WTC11 (cell line): ENCODE results near the gene TMEM63B. TPM values are rescaled to one million over a fixed set of nuclear protein-coding genes. Genes with fewer than 3 reads are reported as not detected.

ENCODE experiments used
- ATAC-seq: fragments of 200-7000 bp; cut with Tn5 transposase; 2 replicates; pipeline ENCODE4 v1.10.0; 2021; ENCODE audit warnings: mild to moderate bottlenecking, moderate library complexity
- CTCF ChIA-PET: fragments of 300-600 bp; sonication (Branson Sonifier 250); formaldehyde crosslinking; loops from one replicate; lab custom pipeline; 2021; ENCODE audit warnings: antibody characterized with exemption; lab: Charles Lee
- POLR2A ChIA-PET: fragments of 350-600 bp; sonication (Branson Sonifier 250); formaldehyde crosslinking; loops from one replicate; lab custom pipeline; 2021; ENCODE audit warnings: antibody characterized with exemption; lab: Charles Lee
- DNase-seq: peaks from one replicate; pipeline ENCODE4 v3.0.0; 2021; ENCODE audit warnings: low spot score
- H3K27ac Mint-ChIP-seq: 2 replicates; pipeline ENCODE4 v1.8.0; 2021; ENCODE audit warnings: mixed read lengths
- H3K27me3 Mint-ChIP-seq: 2 replicates; pipeline ENCODE4 v1.8.0; 2021; ENCODE audit warnings: low read depth, mild to moderate bottlenecking, moderate library complexity, mixed read lengths
- H3K36me3 Mint-ChIP-seq: 2 replicates; pipeline ENCODE4 v1.8.0; 2021; ENCODE audit warnings: mixed read lengths
- H3K4me1 Mint-ChIP-seq: 2 replicates; pipeline ENCODE4 v1.8.0; 2022; ENCODE audit warnings: mixed read lengths
- H3K4me3 Mint-ChIP-seq: 2 replicates; pipeline ENCODE4 v1.8.0; 2021; ENCODE audit warnings: mild to moderate bottlenecking, moderate library complexity, mixed read lengths
- H3K9me3 Mint-ChIP-seq: 2 replicates; pipeline ENCODE4 v1.8.0; 2021; ENCODE audit warnings: mixed read lengths
- ATF3 ChIP-seq: sonication (generic); formaldehyde crosslinking; conservative IDR thresholded peaks from 2 replicates; pipeline ENCODE4 v1.8.1; 2022; ENCODE audit warnings: mild to moderate bottlenecking, missing genetic modification reagents
- CREM ChIP-seq: sonication (generic); formaldehyde crosslinking; IDR thresholded peaks from 2 replicates; pipeline ENCODE4 v1.8.1; 2022; ENCODE audit warnings: mild to moderate bottlenecking, missing genetic modification reagents, moderate library complexity
- CTCF ChIP-seq: fragments of 200-600 bp; IDR thresholded peaks from 2 replicates; pipeline ENCODE4 v1.8.0; 2022; ENCODE audit warnings: antibody characterized with exemption
- E2F1 ChIP-seq: sonication (generic); formaldehyde crosslinking; IDR thresholded peaks from 2 replicates; pipeline ENCODE4 v1.8.0; 2022; ENCODE audit warnings: mild to moderate bottlenecking, missing genetic modification reagents
- EMX1 ChIP-seq: fragments of 250-450 bp; sonication (Bioruptor Pico); IDR thresholded peaks from 2 replicates; pipeline ENCODE4 v1.8.0; 2021; ENCODE audit warnings: mild to moderate bottlenecking
- GABPB1 ChIP-seq: sonication (generic); formaldehyde crosslinking; IDR thresholded peaks from 2 replicates; pipeline ENCODE4 v1.8.1; 2023; ENCODE audit warnings: mild to moderate bottlenecking, missing genetic modification reagents
- HMGXB4 ChIP-seq: sonication (generic); formaldehyde crosslinking; IDR thresholded peaks from 2 replicates; pipeline ENCODE4 v1.8.1; 2023; ENCODE audit warnings: mild to moderate bottlenecking, moderate library complexity, missing genetic modification reagents
- JAZF1 ChIP-seq: fragments of 250-450 bp; sonication (Bioruptor Pico); IDR thresholded peaks from 2 replicates; pipeline ENCODE4 v1.9.0; 2021; ENCODE audit warnings: moderate library complexity, mild to moderate bottlenecking, inconsistent platforms
- MYBL2 ChIP-seq: sonication (generic); formaldehyde crosslinking; IDR thresholded peaks from 2 replicates; pipeline ENCODE4 v1.8.1; 2023; ENCODE audit warnings: mild to moderate bottlenecking, moderate library complexity, missing genetic modification reagents
- NFE2L1 ChIP-seq: sonication (generic); formaldehyde crosslinking; IDR thresholded peaks from 2 replicates; pipeline ENCODE4 v1.8.1; 2023; ENCODE audit warnings: missing genetic modification reagents
- PRDM15 ChIP-seq: sonication (generic); formaldehyde crosslinking; IDR thresholded peaks from 2 replicates; pipeline ENCODE4 v1.8.0; 2022; ENCODE audit warnings: missing genetic modification reagents
- ZNF138 ChIP-seq: sonication (generic); formaldehyde crosslinking; conservative IDR thresholded peaks from 2 replicates; pipeline ENCODE4 v1.8.1; 2022; ENCODE audit warnings: mild to moderate bottlenecking, moderate library complexity, missing genetic modification reagents
- ZNF263 ChIP-seq: sonication (generic); formaldehyde crosslinking; IDR thresholded peaks from 2 replicates; pipeline ENCODE4 v1.8.1; 2022; ENCODE audit warnings: low read depth, mild to moderate bottlenecking, moderate library complexity, missing genetic modification reagents
- ZNF423 ChIP-seq: fragments of 250-450 bp; sonication (Bioruptor Pico); IDR thresholded peaks from 2 replicates; pipeline ENCODE4 v2.1.2; 2022; ENCODE audit warnings: mild to moderate bottlenecking, moderate library complexity
- ZSCAN18 ChIP-seq: fragments of 250-450 bp; sonication (Bioruptor Pico); IDR thresholded peaks from 2 replicates; pipeline ENCODE4 v2.1.2; 2022; ENCODE audit warnings: mild to moderate bottlenecking, moderate library complexity
- total RNA-seq: library from RNA; stranded (reverse); gene quantifications from 3 replicates; pipeline ENCODE4 v1.2.3, GENCODE V29; 2021

Gene TMEM63B
- total RNA-seq, 1 experiment from 2014 or later, result 72.8 TPM

DNA sequence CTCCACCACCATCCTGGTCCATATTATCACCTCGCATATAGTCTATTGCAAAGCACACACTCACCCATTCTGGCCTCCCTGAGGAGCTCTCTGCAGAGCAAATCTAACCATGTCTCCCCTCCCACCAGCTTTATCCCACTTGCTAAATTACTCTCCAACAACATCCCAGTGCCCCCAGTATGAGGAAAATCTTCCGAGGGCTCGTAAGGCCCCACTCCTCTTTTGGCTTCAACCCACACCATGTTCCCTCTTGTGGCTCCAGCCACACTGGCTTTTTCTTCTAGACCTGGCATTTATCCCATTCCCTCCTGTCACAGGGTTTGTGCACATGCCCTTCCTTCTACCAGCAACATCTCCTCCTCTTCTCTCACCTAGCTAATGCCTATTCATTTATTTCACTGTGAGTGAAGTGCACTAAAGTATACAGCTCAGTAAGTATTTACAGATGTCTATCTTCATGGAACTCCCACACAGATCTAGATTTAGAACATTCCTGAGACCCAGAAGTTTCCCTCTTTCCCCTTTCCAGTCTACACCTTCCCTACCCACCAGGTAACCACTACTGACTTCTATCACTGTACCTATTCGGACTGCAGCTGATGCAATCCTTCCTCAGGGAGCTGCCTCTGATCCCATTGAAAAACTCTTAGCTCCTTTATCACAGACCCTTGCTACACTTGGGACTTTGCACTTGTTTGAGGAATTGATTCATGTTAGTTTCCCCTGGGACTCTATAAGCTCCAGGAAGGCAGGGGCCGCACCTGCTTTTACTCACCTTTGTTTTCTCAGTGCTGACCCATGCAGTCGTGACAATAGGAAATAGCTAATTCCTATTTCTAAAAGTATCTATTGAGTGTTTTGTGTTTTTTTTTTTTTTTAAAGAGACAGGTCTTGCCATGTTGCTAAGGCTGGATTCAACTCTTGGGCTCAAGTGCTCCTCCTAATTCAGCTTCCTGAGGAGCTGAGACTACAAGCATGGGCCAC is 15.6 kb upstream of the TMEM63B start:
- peaks cover 67% of the 10 kb centered on the region for H3K36me3 Mint-ChIP-seq
- ChIA-PET POLR2A (no interaction called here), CTCF (interaction anchor here (0.6 to 2.3 kb wide), 7 partner anchors 9 to 125 kb away, joined by 3 to 9 read pairs (median 3); no protein-coding TSS in a partner anchor)
- no peak overlapping the region for H3K4me3 Mint-ChIP-seq
- peak; percentile 99 for TF ChIP-seq GABPB1
- no peak for TF ChIP-seq ATF3 (CRISPR knock-in tag)
- TF ChIP-seq ZNF263 (CRISPR knock-in tag), result no peak
- no peaks in the 10 kb centered on the region for H3K9me3 Mint-ChIP-seq
- no peak overlapping the region for H3K27ac Mint-ChIP-seq
- ATAC-seq, result no peak
- no peaks in the 10 kb centered on the region for H3K4me1 Mint-ChIP-seq
- no peak for DNase-seq
- H3K27me3 Mint-ChIP-seq, result no peaks in the 10 kb centered on the region

DNA sequence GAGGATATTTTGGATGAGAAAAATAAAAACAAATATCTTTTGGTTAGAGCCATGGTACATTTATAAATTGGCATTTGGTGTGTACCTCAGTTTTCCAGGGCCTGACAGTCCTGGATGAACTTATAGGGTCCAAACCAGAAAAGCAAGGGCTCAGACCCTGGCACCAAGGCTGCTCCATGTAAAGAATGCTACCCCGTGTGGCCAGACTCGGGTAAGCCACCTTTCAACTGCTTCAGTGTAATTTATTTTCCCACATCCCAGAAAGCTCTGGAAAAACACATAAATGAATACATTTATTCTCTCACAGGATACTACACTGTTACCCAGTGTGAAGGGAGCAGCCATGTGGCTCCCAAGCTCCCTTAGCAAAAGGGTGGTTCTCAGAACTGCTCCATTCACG is 13.9 kb upstream of the TMEM63B start:
- POLR2A ChIA-PET, result no interaction called here

More for the DNA sequence above, 13.9 kb upstream of the TMEM63B start:
- H3K36me3 Mint-ChIP-seq, result peaks cover 59% of the 10 kb centered on the region
- CTCF ChIA-PET, result interaction anchor here (0.6 to 1.1 kb wide), 5 partner anchors 13 to 132 kb away, joined by 3 to 6 read pairs (median 3); no protein-coding TSS in a partner anchor
- TF ChIP-seq E2F1 (no peak), GABPB1 (no peak), CTCF (no peak), ZNF138 (CRISPR knock-in tag) (no peak), EMX1 (CRISPR knock-in tag) (no peak), ZNF423 (CRISPR knock-in tag) (no peak), ZSCAN18 (CRISPR knock-in tag) (no peak), CREM (CRISPR knock-in tag) (no peak), HMGXB4 (no peak), NFE2L1 (no peak), MYBL2 (CRISPR knock-in tag) (no peak), JAZF1 (CRISPR knock-in tag) (no peak), PRDM15 (CRISPR knock-in tag) (no peak)
- no peak overlapping the region for H3K4me3 Mint-ChIP-seq
- no peaks in the 10 kb centered on the region for H3K27me3 Mint-ChIP-seq
- H3K9me3 Mint-ChIP-seq, result no peaks in the 10 kb centered on the region
- peaks cover 8% of the 10 kb centered on the region; the same call in 1 of the 2 replicates for H3K4me1 Mint-ChIP-seq
- no peak overlapping the region for H3K27ac Mint-ChIP-seq
- ATAC-seq (peak; percentile 67), DNase-seq (no peak)
